HuH-7.5 (cell line): ENCODE data around the gene CSDE1.
A peak's percentile ranks its signal among the peaks of the same experiment; 100 is the strongest.

Source experiments
- DNase-seq: peaks from one replicate; pipeline ENCODE4 v3.0.0; 2011; ENCODE audit warnings: low spot score

CSDE1 gene

GRCh38 chr1:114701931-114702330 is 55.9 kb downstream of the CSDE1 start:
- DNase-seq = no peak

GRCh38 chr1:114700036-114700600 is 57.7 kb downstream of the CSDE1 start:
- no peak for DNase-seq

GRCh38 chr1:114696810-114697209 is 61.0 kb downstream of the CSDE1 start:
- no peak for DNase-seq

- no peak for DNase-seq
These were observed 62.2 kb downstream of the CSDE1 start, which contains the start of gene AMPD1 for GRCh38 chr1:114695430-114696058. Gene AMPD1, minus strand, starts transcription at chr1:114695546. Its CDS starts 75 bp downstream, at chr1:114695471.

- no peak for DNase-seq
These were observed 63.1 kb downstream of the CSDE1 start for GRCh38 chr1:114694540-114695310.

- no peak for DNase-seq
These were observed 64.8 kb downstream of the CSDE1 start for GRCh38 chr1:114692947-114693346.

GRCh38 chr1:114691061-114691460 is 66.7 kb downstream of the CSDE1 start:
- no peak for DNase-seq

GRCh38 chr1:114690148-114690547 is 67.6 kb downstream of the CSDE1 start:
- DNase-seq = no peak

GRCh38 chr1:114688526-114688925 is 69.3 kb downstream of the CSDE1 start:
- DNase-seq = no peak

- no peak for DNase-seq
These were observed 71.9 kb downstream of the CSDE1 start for GRCh38 chr1:114685851-114686250.

- DNase-seq = no peak
These were observed 80.1 kb downstream of the CSDE1 start for GRCh38 chr1:114677691-114678090.

GRCh38 chr1:114676115-114676514 is 81.7 kb downstream of the CSDE1 start:
- DNase-seq = no peak

- DNase-seq = no peak
These were observed 85.9 kb downstream of the CSDE1 start for GRCh38 chr1:114671939-114672275.

GRCh38 chr1:114671011-114671938 is 86.5 kb downstream of the CSDE1 start:
- peak; percentile 24 for DNase-seq

GRCh38 chr1:114670083-114671010 is 87.4 kb downstream of the CSDE1 start:
- DNase-seq = peak; percentile 97

GRCh38 chr1:114669562-114670082 is 88.2 kb downstream of the CSDE1 start, which contains the start of gene DENND2C:
Gene DENND2C, minus strand, starts transcription at chr1:114670049. Its CDS starts 44,065 bp downstream, at chr1:114625984.
- no peak for DNase-seq

- DNase-seq = peak; percentile 22
These were observed 88.8 kb downstream of the CSDE1 start for GRCh38 chr1:114668784-114669561.

- DNase-seq = no peak
These were observed 89.4 kb downstream of the CSDE1 start for GRCh38 chr1:114668373-114668772.

- DNase-seq = no peak
These were observed 90.8 kb downstream of the CSDE1 start for GRCh38 chr1:114666954-114667353.
